ENCODE data around the gene CYFIP2. TPM values are rescaled to one million over a fixed set of nuclear protein-coding genes. Genes with fewer than 3 reads are reported as not detected.

CYFIP2 gene
- total RNA-seq, 2 donors from 2014 or later: 363 to 389 TPM

GRCh38 chr5:157366741-157367674 lies 101.1 kb downstream of the CYFIP2 start:
- Mint-ChIP-seq H3K27me3 (no peaks in the 10 kb centered on the region), H3K27ac (peak overlapping the region; percentile 43), H3K4me1 (peaks cover 22% of the 10 kb centered on the region), H3K36me3 (ENCODE audit: low read depth) (peaks cover 24% of the 10 kb centered on the region), H3K4me3 (no peak overlapping the region)
- ATAC-seq: no peak
- no peaks in the 10 kb centered on the region for H3K9me3 ChIP-seq (ENCODE audit: control insufficient read depth, low read length, poor library complexity, severe bottlenecking)
- DNase-seq: no peak

GRCh38 chr5:157369507-157369906 lies 103.6 kb downstream of the CYFIP2 start:
- Mint-ChIP-seq H3K27me3 (no peaks in the 10 kb centered on the region), H3K4me3 (no peak overlapping the region)

GRCh38 chr5:157370967-157371366 lies 105.0 kb downstream of the CYFIP2 start:
- no peak overlapping the region for H3K4me3 Mint-ChIP-seq
- no peaks in the 10 kb centered on the region for H3K27me3 Mint-ChIP-seq
- H3K27ac Mint-ChIP-seq: peak overlapping the region; percentile 68
- H3K9me3 ChIP-seq (ENCODE audit: control insufficient read depth, low read length, poor library complexity, severe bottlenecking): no peaks in the 10 kb centered on the region
- no peak for ATAC-seq
- H3K4me1 Mint-ChIP-seq: peaks cover 11% of the 10 kb centered on the region
- peaks cover 10% of the 10 kb centered on the region for H3K36me3 Mint-ChIP-seq (ENCODE audit: low read depth)
- DNase-seq: no peak

More at GRCh38 chr5:157369507-157369906, 103.6 kb downstream of the CYFIP2 start:
- DNase-seq: no peak
- no peak overlapping the region for H3K27ac Mint-ChIP-seq
- H3K4me1 Mint-ChIP-seq: peaks cover 17% of the 10 kb centered on the region
- H3K36me3 Mint-ChIP-seq (ENCODE audit: low read depth): peaks cover 15% of the 10 kb centered on the region
- H3K9me3 ChIP-seq (ENCODE audit: control insufficient read depth, low read length, poor library complexity, severe bottlenecking): no peaks in the 10 kb centered on the region
- ATAC-seq: no peak

GRCh38 chr5:157371655-157372471 lies 105.9 kb downstream of the CYFIP2 start:
- DNase-seq (no peak), ATAC-seq (no peak)
- H3K36me3 Mint-ChIP-seq (ENCODE audit: low read depth): peaks cover 14% of the 10 kb centered on the region
- peaks cover 13% of the 10 kb centered on the region for H3K4me1 Mint-ChIP-seq
- no peaks in the 10 kb centered on the region for H3K9me3 ChIP-seq (ENCODE audit: control insufficient read depth, low read length, poor library complexity, severe bottlenecking)
- H3K4me3 Mint-ChIP-seq: no peak overlapping the region
- H3K27ac Mint-ChIP-seq: peak overlapping the region; percentile 54
- H3K27me3 Mint-ChIP-seq: no peaks in the 10 kb centered on the region

GRCh38 chr5:157372472-157372822 lies 106.5 kb downstream of the CYFIP2 start:
- Mint-ChIP-seq H3K27me3 (no peaks in the 10 kb centered on the region), H3K27ac (peak overlapping the region; percentile 54), H3K4me1 (peaks cover 17% of the 10 kb centered on the region), H3K36me3 (ENCODE audit: low read depth) (peaks cover 18% of the 10 kb centered on the region), H3K4me3 (no peak overlapping the region)
- H3K9me3 ChIP-seq (ENCODE audit: control insufficient read depth, low read length, poor library complexity, severe bottlenecking): no peaks in the 10 kb centered on the region
- ATAC-seq: no peak
- no peak for DNase-seq

- peaks cover 14% of the 10 kb centered on the region for H3K4me1 Mint-ChIP-seq
- no peaks in the 10 kb centered on the region for H3K27me3 Mint-ChIP-seq
- peaks cover 24% of the 10 kb centered on the region for H3K36me3 Mint-ChIP-seq (ENCODE audit: low read depth)
- H3K4me3 Mint-ChIP-seq: no peak overlapping the region
- no peak for DNase-seq
- H3K27ac Mint-ChIP-seq: peak overlapping the region; percentile 83
- ATAC-seq: no peak
- no peaks in the 10 kb centered on the region for H3K9me3 ChIP-seq (ENCODE audit: control insufficient read depth, low read length, poor library complexity, severe bottlenecking)
These were observed 112.6 kb downstream of the CYFIP2 start for GRCh38 chr5:157378509-157378908.

- DNase-seq: no peak
- Mint-ChIP-seq H3K4me3 (no peak overlapping the region), H3K4me1 (peaks cover 18% of the 10 kb centered on the region), H3K27ac (no peak overlapping the region), H3K27me3 (no peaks in the 10 kb centered on the region), H3K36me3 (ENCODE audit: low read depth) (peaks cover 29% of the 10 kb centered on the region)
- H3K9me3 ChIP-seq (ENCODE audit: control insufficient read depth, low read length, poor library complexity, severe bottlenecking): no peaks in the 10 kb centered on the region
- no peak for ATAC-seq
These were observed 114.1 kb downstream of the CYFIP2 start for GRCh38 chr5:157379983-157380382.

- H3K36me3 Mint-ChIP-seq (ENCODE audit: low read depth): peaks cover 24% of the 10 kb centered on the region
- H3K4me3 Mint-ChIP-seq: no peak overlapping the region
- DNase-seq: no peak
- H3K27ac Mint-ChIP-seq: peak overlapping the region; percentile 70
- H3K9me3 ChIP-seq (ENCODE audit: control insufficient read depth, low read length, poor library complexity, severe bottlenecking): no peaks in the 10 kb centered on the region
- H3K27me3 Mint-ChIP-seq: no peaks in the 10 kb centered on the region
- peaks cover 11% of the 10 kb centered on the region for H3K4me1 Mint-ChIP-seq
- ATAC-seq: no peak
These were observed 115.8 kb downstream of the CYFIP2 start for GRCh38 chr5:157381746-157382145.

- Mint-ChIP-seq H3K36me3 (ENCODE audit: low read depth) (peaks cover 17% of the 10 kb centered on the region), H3K4me1 (peaks cover 7% of the 10 kb centered on the region), H3K27ac (peak overlapping the region; percentile 83), H3K27me3 (no peaks in the 10 kb centered on the region), H3K4me3 (no peak overlapping the region)
- ATAC-seq (no peak), DNase-seq (no peak)
- no peaks in the 10 kb centered on the region for H3K9me3 ChIP-seq (ENCODE audit: control insufficient read depth, low read length, poor library complexity, severe bottlenecking)
These were observed 117.3 kb downstream of the CYFIP2 start for GRCh38 chr5:157382996-157383800.

GRCh38 chr5:157384971-157385709 lies 119.2 kb downstream of the CYFIP2 start:
- no peaks in the 10 kb centered on the region for H3K9me3 ChIP-seq (ENCODE audit: control insufficient read depth, low read length, poor library complexity, severe bottlenecking)
- Mint-ChIP-seq H3K4me1 (peaks cover 7% of the 10 kb centered on the region), H3K36me3 (ENCODE audit: low read depth) (peaks cover 17% of the 10 kb centered on the region), H3K27ac (peak overlapping the region; percentile 19), H3K4me3 (no peak overlapping the region), H3K27me3 (no peaks in the 10 kb centered on the region)
- DNase-seq (no peak), ATAC-seq (no peak)

- DNase-seq (no peak), ATAC-seq (no peak)
- H3K4me3 Mint-ChIP-seq: no peak overlapping the region
- peaks cover 14% of the 10 kb centered on the region for H3K36me3 Mint-ChIP-seq (ENCODE audit: low read depth)
- peak overlapping the region; percentile 90 for H3K27ac Mint-ChIP-seq
- no peaks in the 10 kb centered on the region for H3K27me3 Mint-ChIP-seq
- H3K9me3 ChIP-seq (ENCODE audit: control insufficient read depth, low read length, poor library complexity, severe bottlenecking): no peaks in the 10 kb centered on the region
- peaks cover 11% of the 10 kb centered on the region for H3K4me1 Mint-ChIP-seq
These were observed 121.2 kb downstream of the CYFIP2 start for GRCh38 chr5:157387041-157387563.

- H3K36me3 Mint-ChIP-seq (ENCODE audit: low read depth): peaks cover 14% of the 10 kb centered on the region
- no peaks in the 10 kb centered on the region for H3K27me3 Mint-ChIP-seq
- peak overlapping the region; percentile 90 for H3K27ac Mint-ChIP-seq
- no peak overlapping the region for H3K4me3 Mint-ChIP-seq
- DNase-seq (no peak), ATAC-seq (no peak)
- no peaks in the 10 kb centered on the region for H3K9me3 ChIP-seq (ENCODE audit: control insufficient read depth, low read length, poor library complexity, severe bottlenecking)
- H3K4me1 Mint-ChIP-seq: peaks cover 15% of the 10 kb centered on the region
These were observed 121.8 kb downstream of the CYFIP2 start for GRCh38 chr5:157387683-157388093.

All from T-helper 17 cell (primary cell).